DOHH2 (cell line): ENCODE data around the gene RBKS.

Experiments used
- EZH2phosphoT487 ChIP-seq: fragments of 200-600 bp; sonication (generic); IDR thresholded peaks from 2 replicates; pipeline ENCODE4 v1.6.1; 2017; ENCODE audit warnings: borderline replicate concordance, mild to moderate bottlenecking, antibody characterized with exemption, low read length, moderate library complexity, mixed read lengths
- TF ChIP-seq, protein P1 (sequence below): fragments of 200-600 bp; sonication (generic); IDR thresholded peaks from one replicate; pipeline ENCODE4 v1.5.1; 2014; ENCODE audit warnings: antibody characterized with exemption, mild to moderate bottlenecking, low read depth, low read length; ENCODE audit not compliant: poor library complexity, severe bottlenecking

DNA sequence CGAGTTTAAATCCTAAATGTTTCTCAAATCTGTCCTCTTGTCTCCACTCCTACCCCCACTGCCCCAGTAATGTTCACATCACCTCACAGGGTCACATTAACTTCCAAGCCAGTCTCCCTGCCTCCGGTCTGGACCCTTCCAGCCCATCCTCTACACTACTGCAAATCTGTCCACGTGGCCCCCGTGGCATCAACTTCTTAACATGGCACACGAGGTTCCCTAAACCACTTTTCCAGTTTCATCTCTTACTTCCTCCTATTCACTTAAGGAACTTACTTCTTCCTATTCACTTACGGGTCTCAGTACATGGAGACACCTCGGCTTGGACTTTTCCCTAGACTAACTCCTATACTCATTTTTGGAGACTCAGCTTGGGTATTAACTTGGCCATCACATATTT lies 91.7 kb downstream of the RBKS start:
- TF ChIP-seq EZH2phosphoT487: no peak
- TF ChIP-seq, protein P1, sequence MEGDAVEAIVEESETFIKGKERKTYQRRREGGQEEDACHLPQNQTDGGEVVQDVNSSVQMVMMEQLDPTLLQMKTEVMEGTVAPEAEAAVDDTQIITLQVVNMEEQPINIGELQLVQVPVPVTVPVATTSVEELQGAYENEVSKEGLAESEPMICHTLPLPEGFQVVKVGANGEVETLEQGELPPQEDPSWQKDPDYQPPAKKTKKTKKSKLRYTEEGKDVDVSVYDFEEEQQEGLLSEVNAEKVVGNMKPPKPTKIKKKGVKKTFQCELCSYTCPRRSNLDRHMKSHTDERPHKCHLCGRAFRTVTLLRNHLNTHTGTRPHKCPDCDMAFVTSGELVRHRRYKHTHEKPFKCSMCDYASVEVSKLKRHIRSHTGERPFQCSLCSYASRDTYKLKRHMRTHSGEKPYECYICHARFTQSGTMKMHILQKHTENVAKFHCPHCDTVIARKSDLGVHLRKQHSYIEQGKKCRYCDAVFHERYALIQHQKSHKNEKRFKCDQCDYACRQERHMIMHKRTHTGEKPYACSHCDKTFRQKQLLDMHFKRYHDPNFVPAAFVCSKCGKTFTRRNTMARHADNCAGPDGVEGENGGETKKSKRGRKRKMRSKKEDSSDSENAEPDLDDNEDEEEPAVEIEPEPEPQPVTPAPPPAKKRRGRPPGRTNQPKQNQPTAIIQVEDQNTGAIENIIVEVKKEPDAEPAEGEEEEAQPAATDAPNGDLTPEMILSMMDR: no peak
